ENCODE results near the gene ARL2BP. TPM values are rescaled to one million over a fixed set of nuclear protein-coding genes. Genes with fewer than 3 reads are reported as not detected.

Gene ARL2BP
- total and polyA plus RNA-seq, 4 donors: 32.8 to 63.2 (median 44.1) TPM

DNA sequence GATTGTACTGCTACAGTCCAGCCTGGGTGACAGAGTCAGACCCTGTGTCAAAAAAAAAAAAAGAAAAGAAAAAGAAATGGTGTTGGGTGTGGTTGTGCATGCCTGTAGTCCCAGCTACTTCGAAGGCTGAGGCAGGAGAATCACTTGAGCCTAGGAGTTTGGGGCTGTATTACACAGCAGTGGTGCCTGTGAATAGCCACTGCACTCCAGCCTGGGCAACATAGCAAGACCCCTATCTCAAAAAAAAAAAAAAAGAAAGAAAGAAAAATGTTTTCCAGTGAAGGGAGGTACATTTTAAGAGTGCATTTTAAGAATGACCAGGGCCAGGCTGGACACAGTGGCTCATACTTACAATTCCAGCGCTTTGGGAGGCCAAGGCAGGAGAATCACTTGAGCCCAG, 6.3 kb downstream of the ARL2BP start:
- ATAC-seq (ENCODE audit: insufficient read depth, low FRiP score) (no peak), DNase-seq (no peak)
- H3K4me3 ChIP-seq: no peak overlapping the region
- TF ChIP-seq, protein P1, sequence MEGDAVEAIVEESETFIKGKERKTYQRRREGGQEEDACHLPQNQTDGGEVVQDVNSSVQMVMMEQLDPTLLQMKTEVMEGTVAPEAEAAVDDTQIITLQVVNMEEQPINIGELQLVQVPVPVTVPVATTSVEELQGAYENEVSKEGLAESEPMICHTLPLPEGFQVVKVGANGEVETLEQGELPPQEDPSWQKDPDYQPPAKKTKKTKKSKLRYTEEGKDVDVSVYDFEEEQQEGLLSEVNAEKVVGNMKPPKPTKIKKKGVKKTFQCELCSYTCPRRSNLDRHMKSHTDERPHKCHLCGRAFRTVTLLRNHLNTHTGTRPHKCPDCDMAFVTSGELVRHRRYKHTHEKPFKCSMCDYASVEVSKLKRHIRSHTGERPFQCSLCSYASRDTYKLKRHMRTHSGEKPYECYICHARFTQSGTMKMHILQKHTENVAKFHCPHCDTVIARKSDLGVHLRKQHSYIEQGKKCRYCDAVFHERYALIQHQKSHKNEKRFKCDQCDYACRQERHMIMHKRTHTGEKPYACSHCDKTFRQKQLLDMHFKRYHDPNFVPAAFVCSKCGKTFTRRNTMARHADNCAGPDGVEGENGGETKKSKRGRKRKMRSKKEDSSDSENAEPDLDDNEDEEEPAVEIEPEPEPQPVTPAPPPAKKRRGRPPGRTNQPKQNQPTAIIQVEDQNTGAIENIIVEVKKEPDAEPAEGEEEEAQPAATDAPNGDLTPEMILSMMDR (IDR thresholded peaks at IDR 0.05; ENCODE audit: control extremely low read depth, extremely low read depth): no peak
- H3K9ac ChIP-seq (ENCODE audit: insufficient read depth in 1 of 2, low read length in 2 of 2): no peak overlapping the region
- peak overlapping the region in 1 of 2 donors; percentile 70 for H3K27ac ChIP-seq (ENCODE audit: low read depth in 1 of 2, low read length in 1 of 2)
- H3K4me1 ChIP-seq (ENCODE audit: control insufficient read depth in 5 of 5, insufficient read depth in 5 of 5, low read length in 5 of 5): peaks cover 0 to 2% (median 0%) of the 10 kb centered on the region in 5 donors
- no peaks in the 10 kb centered on the region for H3K27me3 ChIP-seq (ENCODE audit: control insufficient read depth in 3 of 3, insufficient read depth in 3 of 3, low read length in 2 of 3)
- peaks cover 21 to 39% (median 31%) of the 10 kb centered on the region in 4 donors for H3K36me3 ChIP-seq (ENCODE audit: control insufficient read depth in 4 of 4, insufficient read depth in 4 of 4, low read length in 4 of 4)
- no peaks in the 10 kb centered on the region for H3K9me3 ChIP-seq (ENCODE audit: control insufficient read depth in 4 of 4, insufficient read depth in 3 of 4, low read length in 3 of 4)
- WGBS, 2 donors: 94 to 96% methylated on average over 2 of the region's 2 CpGs

DNA sequence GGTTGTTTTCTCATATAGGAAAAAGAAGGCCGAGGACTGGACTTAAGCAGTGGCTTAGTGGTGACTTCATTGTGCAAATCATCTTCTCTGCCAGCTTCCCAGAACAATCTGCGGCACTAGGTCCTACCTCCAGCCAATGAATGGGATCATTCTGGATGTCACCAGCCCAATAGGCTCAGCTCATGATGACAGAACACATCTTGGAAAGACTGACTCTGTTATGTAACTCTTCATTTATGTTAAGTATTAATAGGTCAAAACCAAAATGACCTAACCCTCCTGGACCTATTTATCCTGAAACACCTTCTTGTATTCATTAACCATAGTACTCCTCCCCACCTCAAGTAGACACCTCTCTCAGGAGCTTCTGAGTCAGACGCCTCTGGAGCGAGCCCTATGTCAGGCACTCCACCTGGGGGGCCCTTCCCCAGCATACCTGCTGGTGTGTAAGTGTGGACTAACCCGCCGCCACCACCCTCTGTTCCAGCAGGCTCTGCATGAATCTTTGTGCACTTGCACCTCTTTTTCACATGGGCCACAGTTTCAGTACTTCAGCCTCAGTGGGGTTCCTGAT, 7.2 kb downstream of the ARL2BP start:
- Histone ChIP-seq H3K27me3 (ENCODE audit: control insufficient read depth in 3 of 3, insufficient read depth in 3 of 3, low read length in 2 of 3) (no peaks in the 10 kb centered on the region), H3K4me1 (ENCODE audit: control insufficient read depth in 5 of 5, insufficient read depth in 5 of 5, low read length in 5 of 5) (peaks cover 0 to 2% (median 0%) of the 10 kb centered on the region in 5 donors), H3K36me3 (ENCODE audit: control insufficient read depth in 4 of 4, insufficient read depth in 4 of 4, low read length in 4 of 4) (peaks cover 18 to 41% (median 30%) of the 10 kb centered on the region in 4 donors), H3K27ac (ENCODE audit: low read depth in 1 of 2, low read length in 1 of 2) (peak overlapping the region in 1 of 2 donors; percentile 70), H3K9me3 (ENCODE audit: control insufficient read depth in 4 of 4, insufficient read depth in 3 of 4, low read length in 3 of 4) (no peaks in the 10 kb centered on the region), H3K9ac (ENCODE audit: insufficient read depth in 1 of 2, low read length in 2 of 2) (no peak overlapping the region), H3K4me3 (no peak overlapping the region)
- WGBS, 2 donors: 77 to 91% methylated on average over 6 of the region's 6 CpGs
- TF ChIP-seq, protein P1 (IDR thresholded peaks at IDR 0.05; ENCODE audit: control extremely low read depth, extremely low read depth): no peak
- DNase-seq (no peak), ATAC-seq (ENCODE audit: insufficient read depth, low FRiP score) (peak; percentile 79)

DNA sequence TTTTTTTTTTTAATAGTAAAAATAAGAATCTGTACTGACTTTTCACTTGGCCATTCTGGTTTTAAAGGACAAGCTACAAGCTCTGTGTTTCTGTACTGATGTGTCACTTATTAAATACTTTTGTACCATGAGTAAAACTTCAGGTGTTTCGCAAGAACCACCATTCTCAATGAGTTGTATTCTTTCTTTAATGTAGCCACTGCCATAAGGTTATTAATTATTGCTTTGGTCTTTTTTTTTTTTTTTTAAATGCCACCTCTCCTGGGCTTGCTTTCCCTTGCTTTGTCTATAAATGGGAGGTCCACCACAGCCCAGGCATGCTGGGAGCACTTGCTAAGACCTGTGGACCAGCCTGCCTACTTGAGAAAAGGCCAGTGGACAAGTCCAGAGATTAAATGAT, 8.4 kb downstream of the ARL2BP start:
- TF ChIP-seq, protein P1 (IDR thresholded peaks at IDR 0.05; ENCODE audit: control extremely low read depth, extremely low read depth): no peak
- H3K27ac ChIP-seq (ENCODE audit: low read depth in 1 of 2, low read length in 1 of 2): peak overlapping the region in 1 of 2 donors; percentile 36
- ATAC-seq (ENCODE audit: insufficient read depth, low FRiP score) (no peak), DNase-seq (peak in 1 of 3 donors; percentile 32)
- no peaks in the 10 kb centered on the region for H3K9me3 ChIP-seq (ENCODE audit: control insufficient read depth in 4 of 4, insufficient read depth in 3 of 4, low read length in 3 of 4)
- peaks cover 0 to 2% (median 0%) of the 10 kb centered on the region in 5 donors for H3K4me1 ChIP-seq (ENCODE audit: control insufficient read depth in 5 of 5, insufficient read depth in 5 of 5, low read length in 5 of 5)
- no peak overlapping the region for H3K9ac ChIP-seq (ENCODE audit: insufficient read depth in 1 of 2, low read length in 2 of 2)
- 88 to 91% methylated on average over 1 of the region's 1 CpG for WGBS, 2 donors
- no peaks in the 10 kb centered on the region for H3K27me3 ChIP-seq (ENCODE audit: control insufficient read depth in 3 of 3, insufficient read depth in 3 of 3, low read length in 2 of 3)
- H3K4me3 ChIP-seq: no peak overlapping the region
- peaks cover 18 to 47% (median 29%) of the 10 kb centered on the region in 4 donors for H3K36me3 ChIP-seq (ENCODE audit: control insufficient read depth in 4 of 4, insufficient read depth in 4 of 4, low read length in 4 of 4)
